Hematopoietic multipotent progenitor cell treated with erythropoietin and hydrocortisone succinate and interleukin-3 and kit ligand, for 6 days (in vitro differentiated cells): ENCODE measurements around the gene COL1A1.

Experiments used
- DNase-seq: peaks from one replicate; pipeline ENCODE4 v3.0.0-alpha.2; 2015

Gene COL1A1

GRCh38 chr17:50199803-50200456 lies 1.5 kb downstream of the COL1A1 start:
- peak; percentile 87 for DNase-seq

- DNase-seq = no peak
These were observed 2.1 kb downstream of the COL1A1 start for GRCh38 chr17:50199211-50199802.

GRCh38 chr17:50198026-50198669 lies 3.3 kb downstream of the COL1A1 start:
- DNase-seq = peak; percentile 81

DNA sequence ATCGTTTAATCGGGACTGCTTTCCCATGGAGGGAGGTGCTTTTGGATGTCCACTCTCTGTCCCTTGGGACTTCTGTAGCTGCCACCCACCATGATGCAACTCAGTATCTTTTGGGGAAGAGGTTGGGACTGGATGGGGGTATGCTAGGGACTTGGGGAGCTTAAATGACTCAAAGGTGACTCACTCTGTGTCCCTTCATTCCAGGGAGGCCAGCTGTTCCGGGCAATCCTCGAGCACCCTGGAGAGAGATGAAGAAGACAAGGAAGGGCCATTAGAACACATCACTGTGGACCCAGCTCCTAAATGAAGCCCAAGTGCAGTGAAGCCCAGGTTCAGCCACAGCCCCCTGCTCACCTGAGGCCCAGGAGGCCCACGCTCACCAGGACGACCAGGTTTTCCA lies 4.6 kb downstream of the COL1A1 start:
- no peak for DNase-seq

DNA sequence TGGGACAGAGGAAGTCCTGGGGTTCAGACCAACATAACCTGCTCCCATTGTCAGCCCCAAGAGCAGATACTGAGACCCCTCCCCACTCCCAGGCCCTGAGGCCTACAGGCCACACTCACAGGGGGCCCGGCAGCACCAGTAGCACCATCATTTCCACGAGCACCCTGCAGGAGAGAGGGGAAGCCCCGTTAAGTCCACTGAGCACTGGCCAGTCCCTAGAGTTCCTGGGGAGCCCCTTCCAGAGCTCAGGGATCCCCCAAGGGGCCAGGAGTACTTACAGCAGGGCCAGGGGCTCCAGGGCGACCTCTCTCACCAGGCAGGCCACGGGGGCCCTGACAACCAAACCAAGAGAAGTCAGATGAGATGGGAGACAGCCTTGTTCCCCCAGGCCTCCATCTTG lies 5.4 kb downstream of the COL1A1 start:
- DNase-seq = no peak

DNA sequence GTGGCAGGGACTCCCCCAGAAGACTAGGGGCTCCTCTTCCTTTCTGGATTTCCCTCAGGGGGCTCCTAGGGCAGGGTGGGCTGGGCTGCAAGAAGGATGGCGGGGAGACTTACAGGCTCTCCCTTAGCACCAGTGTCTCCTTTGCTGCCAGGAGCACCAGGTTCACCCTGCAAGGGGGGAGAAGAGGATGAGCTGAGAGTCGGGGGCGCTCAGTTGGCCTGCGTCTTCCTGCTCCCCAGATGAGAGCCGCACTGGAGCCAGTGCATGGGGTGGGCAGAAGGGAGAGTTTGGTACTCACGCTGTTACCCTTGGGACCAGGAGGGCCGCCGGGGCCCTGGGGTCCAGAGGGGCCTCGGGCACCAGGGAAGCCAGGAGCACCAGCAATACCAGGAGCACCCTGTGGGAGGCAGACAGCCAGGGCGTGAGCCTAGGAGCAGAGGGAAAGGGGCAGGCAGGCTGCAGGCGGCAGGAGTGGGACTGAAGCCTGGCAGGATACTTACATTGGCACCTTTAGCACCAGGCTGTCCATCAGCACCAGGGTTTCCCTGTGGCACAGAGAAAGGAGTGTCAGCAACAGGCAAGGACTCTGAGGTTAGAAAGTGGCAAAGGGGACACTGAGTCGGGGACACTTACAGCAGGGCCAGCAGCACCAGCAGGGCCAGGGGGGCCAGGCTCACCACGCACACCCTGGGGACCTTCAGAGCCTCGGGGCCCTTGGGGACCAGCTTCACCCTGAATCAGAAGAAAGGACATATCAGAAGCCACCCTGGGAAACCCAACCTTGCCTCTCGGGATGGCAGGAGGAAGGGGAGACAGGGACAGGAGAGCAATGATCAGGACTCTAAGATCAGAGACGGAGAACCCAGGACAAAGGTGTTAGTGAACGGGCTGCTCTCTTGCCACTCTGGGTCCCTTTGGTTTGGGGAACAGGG lies 6.2 kb downstream of the COL1A1 start:
- peak; percentile 9 for DNase-seq

GRCh38 chr17:50194140-50194933 lies 7.1 kb downstream of the COL1A1 start:
- DNase-seq = no peak

GRCh38 chr17:50192618-50193291 lies 8.7 kb downstream of the COL1A1 start:
- no peak for DNase-seq

DNA sequence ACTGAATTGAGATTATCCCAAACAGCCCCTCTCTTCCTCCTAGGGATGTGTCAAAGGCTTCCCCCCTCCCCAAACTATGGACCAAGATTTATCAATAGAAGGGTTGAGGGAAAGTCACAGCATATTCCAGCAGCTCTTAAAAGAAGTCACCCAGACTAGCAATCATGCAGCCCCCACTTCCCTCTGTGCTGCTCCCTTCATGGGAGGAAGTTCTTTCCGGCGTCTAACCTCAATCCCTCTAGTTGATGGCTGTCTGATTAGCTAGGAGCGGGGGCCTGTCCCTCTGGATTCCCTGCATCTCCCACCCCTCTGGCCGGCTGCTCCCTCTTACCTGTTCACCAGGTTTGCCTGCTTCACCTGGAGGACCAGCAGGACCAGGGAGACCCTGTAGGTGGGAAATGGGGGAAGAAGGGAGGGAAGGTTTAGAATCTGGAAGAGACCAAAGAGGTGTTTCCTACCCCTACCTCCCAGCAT lies 9.2 kb downstream of the COL1A1 start:
- no peak for DNase-seq

DNA sequence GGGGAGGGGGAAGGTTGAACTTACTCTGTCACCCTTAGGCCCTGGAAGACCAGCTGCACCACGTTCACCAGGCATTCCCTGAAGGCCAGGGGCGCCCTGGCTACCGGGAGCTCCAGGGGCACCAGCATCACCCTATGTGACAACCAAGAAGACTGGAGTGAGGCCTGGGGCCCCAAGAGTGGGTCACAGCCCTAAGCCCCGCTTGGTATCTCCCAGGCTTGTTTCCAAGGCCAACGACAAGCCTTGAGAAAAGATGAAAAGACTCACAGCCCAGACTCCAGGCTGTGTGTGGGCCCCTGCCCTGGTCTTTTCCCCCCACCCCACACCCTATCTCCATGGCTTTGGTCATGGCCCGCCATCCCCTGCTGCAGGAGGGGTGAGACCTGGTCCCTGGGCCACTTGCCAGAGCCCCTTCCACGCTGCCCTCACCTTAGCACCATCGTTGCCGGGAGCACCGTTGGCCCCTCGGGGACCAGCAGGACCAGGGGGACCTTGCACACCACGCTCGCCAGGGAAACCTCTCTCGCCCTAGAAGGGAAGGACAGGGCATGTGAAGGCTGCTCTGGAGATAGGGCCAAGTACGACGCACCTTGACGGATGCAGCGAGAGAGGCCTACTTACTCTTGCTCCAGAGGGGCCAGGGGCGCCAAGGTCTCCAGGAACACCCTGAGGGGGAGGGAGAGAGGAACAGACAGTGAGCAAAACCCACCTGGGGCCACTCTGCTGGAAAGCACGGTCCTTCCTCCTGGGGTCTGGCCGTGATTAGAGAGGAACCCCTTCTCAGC lies 9.9 kb downstream of the COL1A1 start:
- DNase-seq = no peak

GRCh38 chr17:50190603-50191358 lies 10.7 kb downstream of the COL1A1 start:
- no peak for DNase-seq

DNA sequence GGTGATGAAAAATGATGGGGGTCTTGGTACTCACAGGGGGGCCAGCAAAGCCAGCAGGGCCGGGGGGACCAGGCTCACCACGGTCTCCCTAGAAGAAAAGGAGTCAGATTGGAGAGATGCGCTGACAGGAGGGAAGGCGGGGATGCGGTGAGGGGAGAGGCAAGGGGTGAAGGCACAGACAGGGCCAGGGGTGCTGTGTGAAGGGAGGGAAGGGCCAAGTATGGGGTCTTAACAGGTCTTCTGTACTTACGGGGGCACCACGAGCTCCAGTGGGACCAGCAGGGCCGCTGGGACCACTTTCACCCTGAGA lies 11.2 kb downstream of the COL1A1 start:
- no peak for DNase-seq

DNA sequence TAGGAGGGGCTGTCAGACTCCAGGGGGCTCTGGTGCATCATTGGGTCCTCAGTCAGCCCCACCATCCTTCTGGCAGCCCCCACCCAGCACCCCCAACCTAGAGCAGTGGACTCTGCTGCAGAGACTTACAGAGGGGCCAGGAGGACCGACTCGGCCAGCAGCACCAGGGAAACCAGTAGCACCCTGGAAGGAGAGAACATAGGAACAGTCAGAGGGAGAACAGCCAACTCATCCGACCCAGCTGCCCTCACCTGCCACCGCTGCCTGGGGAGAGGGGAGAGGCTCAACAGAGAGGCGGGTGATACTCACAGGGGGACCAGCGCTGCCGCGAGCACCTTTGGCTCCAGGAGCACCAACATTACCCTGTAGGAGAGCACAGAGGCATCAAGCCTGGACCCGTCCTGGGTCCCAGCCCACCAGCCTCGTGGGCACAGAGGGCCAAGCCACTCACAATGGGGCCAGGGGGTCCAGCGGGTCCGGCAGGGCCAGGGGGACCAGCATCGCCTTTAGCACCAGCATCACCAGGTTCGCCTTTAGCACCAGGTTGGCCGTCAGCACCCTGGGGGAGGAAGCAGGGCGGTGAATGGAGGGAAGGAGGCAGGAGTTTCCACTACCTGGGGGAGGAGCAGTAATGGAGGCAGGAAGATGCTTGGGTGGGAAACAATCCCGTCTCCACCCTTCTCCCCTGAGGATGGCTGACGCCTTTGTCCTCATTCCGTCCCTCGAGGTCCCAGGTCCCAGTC lies 11.7 kb downstream of the COL1A1 start:
- no peak for DNase-seq

DNA sequence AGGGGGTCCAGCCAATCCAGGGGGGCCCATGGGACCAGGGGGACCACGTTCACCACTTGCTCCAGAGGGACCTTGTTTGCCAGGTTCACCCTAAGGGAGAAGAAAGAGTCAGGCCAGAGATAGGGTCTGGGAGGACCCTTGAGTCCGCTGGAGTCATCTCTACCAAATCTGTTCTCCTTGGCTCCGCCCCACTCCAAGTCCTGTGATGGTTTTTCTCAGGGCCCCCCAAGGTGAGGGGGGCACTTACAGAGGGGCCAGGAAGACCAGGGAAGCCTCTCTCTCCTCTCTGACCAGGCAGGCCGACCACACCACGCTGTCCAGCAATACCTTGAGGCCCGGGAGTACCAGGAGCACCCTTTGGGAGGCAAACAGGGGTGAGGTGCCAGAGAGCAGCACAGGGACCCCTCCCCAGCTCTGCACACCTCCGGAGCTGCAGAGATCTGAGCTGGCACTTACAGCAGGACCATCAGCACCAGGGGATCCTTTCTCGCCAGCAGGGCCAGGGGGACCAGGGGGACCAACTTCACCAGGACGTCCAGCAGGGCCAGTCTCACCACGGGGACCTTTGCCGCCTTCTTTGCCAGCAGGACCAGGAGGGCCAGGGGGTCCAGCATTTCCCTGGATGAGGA lies 12.4 kb downstream of the COL1A1 start:
- no peak for DNase-seq

GRCh38 chr17:50188531-50188920 lies 12.9 kb downstream of the COL1A1 start:
- DNase-seq = no peak

DNA sequence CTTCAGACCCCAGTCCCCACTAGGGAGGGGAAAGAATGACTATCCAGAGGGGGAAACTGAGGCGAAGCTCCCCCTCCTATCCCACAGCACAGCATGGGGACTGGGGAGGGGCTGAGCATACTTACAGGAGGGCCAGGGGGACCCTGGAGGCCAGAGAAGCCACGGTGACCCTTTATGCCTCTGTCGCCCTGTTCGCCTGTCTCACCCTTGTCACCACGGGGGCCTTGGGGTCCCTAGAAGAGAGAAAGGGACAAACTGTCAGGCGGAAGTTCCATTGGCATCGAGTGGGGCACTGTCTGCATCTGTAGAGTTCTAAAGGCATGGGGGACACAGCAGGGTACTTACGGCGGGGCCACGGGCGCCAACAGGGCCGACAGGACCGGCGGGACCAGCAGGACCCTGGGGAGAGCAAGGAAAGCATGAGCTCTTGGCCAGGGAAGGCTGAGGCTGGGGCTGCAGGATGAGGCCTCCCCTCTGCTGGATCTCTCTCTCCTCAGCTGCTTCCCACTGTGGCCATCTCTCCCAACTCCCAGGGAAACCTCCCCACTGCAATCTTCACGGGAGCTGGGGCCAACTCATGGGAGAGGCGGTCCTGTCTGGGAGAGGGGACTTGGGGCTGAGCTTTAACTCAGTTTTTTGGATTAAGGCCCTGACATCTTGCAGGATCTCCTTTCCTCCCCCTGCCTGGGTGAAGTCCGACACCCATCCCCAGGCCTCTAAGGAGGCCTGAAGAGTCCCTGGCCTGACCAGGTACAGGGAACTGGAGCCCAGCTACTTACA lies 13.5 kb downstream of the COL1A1 start:
- DNase-seq = no peak

- DNase-seq = no peak
These were observed 14.1 kb downstream of the COL1A1 start for GRCh38 chr17:50187394-50187725.

DNA sequence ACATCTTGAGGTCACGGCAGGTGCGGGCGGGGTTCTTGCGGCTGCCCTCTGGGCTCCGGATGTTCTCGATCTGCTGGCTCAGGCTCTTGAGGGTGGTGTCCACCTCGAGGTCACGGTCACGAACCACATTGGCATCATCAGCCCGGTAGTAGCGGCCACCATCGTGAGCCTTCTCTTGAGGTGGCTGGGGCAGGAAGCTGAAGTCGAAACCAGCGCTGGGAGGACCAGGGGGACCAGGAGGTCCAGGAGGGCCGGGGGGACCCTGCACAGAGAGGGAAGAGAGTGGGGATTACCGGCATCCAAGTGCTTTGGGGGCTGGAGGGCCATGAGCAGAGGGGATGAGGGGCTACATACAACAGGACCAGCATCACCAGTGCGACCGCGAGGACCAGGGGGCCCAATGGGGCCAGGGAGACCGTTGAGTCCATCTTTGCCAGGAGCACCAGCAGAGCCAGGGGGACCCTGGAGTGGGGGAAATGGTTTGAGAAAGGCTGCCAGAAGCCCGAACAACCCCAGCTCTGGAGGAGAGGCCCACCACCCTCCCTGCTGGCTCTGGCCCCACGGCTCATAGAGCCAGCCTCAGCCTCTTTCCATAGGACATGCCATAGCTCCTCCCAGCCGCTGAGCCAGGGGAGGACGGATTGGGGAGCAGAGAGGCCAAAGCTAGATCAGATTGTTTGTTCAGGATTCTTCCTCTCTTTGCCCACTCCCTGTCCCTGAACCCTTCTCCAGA lies 14.6 kb downstream of the COL1A1 start:
- no peak for DNase-seq
